Esophagus (tissue), 2 donors: ENCODE measurements around the gene B9D2. TPM values are rescaled to one million over a fixed set of nuclear protein-coding genes. Genes with fewer than 3 reads are reported as not detected.

Source experiments
- H3K27ac ChIP-seq, 2 donors: one replicate each; pipeline ENCODE4 v1.5.1; 2013; ENCODE audit warnings: low read depth in 2 of 2, mild to moderate bottlenecking in 2 of 2, inconsistent platforms in 1 of 2, low read length in 1 of 2, moderate library complexity in 1 of 2
- H3K27me3 ChIP-seq, 2 donors: one replicate each; pipeline ENCODE4 v1.6.1; 2013; ENCODE audit warnings: low read length in 2 of 2, control low read depth in 1 of 2, mild to moderate bottlenecking in 1 of 2; ENCODE audit not compliant: insufficient read depth in 2 of 2, control insufficient read depth in 1 of 2
- H3K36me3 ChIP-seq, 2 donors: one replicate each; pipeline ENCODE4 v1.6.1; 2013; ENCODE audit warnings: low read length in 1 of 2; ENCODE audit not compliant: control insufficient read depth in 2 of 2, insufficient read depth in 2 of 2
- H3K4me1 ChIP-seq, 2 donors: one replicate each; pipeline ENCODE4 v1.6.1; 2013; ENCODE audit warnings: low read length in 1 of 2; ENCODE audit not compliant: control insufficient read depth in 2 of 2, insufficient read depth in 2 of 2
- H3K4me3 ChIP-seq, 2 donors: one replicate each; pipeline ENCODE4 v1.5.1; 2013; ENCODE audit warnings: low read length in 2 of 2, mild to moderate bottlenecking in 2 of 2, low read depth in 1 of 2, moderate library complexity in 1 of 2
- H3K9me3 ChIP-seq, 2 donors: one replicate each; pipeline ENCODE4 v1.6.1; 2013; ENCODE audit warnings: mild to moderate bottlenecking in 2 of 2, low read depth in 1 of 2, low read length in 1 of 2, moderate library complexity in 1 of 2; ENCODE audit not compliant: control insufficient read depth in 2 of 2, insufficient read depth in 1 of 2
- WGBS, 2 donors: extraction: QIAGEN DNeasy Blood & Tissue Kit; methylation state at CpG; one replicate each; pipeline ENCODE4 v1.1.7; 2013; 5-methylcytosine and 5-hydroxymethylcytosine counted together
- polyA plus RNA-seq, 2 donors: library from polyadenylated mRNA; stranded (reverse); fragments of 200-250 nt; gene quantifications; one replicate each; pipeline ENCODE4 v1.2.3, GENCODE V29; 2013
- donor health status: healthy with polysubstance abuse.
- donor health status: Bipolar disorder and iron deficiency.

B9D2 gene
- polyA plus RNA-seq, 2 donors, result 3.1 to 6.0 TPM

DNA sequence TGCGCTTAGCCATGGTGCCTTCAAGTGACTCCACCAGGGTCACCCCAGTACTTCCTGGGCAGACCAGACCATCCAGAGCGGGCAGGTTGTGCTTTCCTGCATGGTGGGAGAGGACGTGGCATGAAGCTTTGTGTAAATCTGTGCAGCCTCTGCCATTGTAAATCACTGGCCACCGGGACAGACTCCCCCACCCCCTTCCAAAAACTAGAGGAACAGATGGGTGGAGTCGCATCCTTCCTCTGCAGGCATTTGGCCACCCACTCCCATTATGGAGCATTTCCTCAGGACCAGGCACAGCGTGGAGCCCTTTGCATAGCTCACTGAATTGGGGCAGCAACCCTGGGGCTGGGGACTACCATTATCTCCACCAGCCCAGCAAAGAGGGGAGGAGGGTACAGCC lies 41.8 kb upstream of the B9D2 start:
- Histone ChIP-seq H3K4me3 (no peak overlapping the region), H3K36me3 (peaks cover 0 to 9% of the 10 kb centered on the region in 2 donors), H3K4me1 (peaks cover 2 to 15% of the 10 kb centered on the region in 2 donors), H3K27ac (peak overlapping the region; percentile 92 to 94), H3K9me3 (no peaks in the 10 kb centered on the region), H3K27me3 (no peaks in the 10 kb centered on the region)
- WGBS, 2 donors, result 72 to 76% methylated on average over 6 of the region's 6 CpGs

DNA sequence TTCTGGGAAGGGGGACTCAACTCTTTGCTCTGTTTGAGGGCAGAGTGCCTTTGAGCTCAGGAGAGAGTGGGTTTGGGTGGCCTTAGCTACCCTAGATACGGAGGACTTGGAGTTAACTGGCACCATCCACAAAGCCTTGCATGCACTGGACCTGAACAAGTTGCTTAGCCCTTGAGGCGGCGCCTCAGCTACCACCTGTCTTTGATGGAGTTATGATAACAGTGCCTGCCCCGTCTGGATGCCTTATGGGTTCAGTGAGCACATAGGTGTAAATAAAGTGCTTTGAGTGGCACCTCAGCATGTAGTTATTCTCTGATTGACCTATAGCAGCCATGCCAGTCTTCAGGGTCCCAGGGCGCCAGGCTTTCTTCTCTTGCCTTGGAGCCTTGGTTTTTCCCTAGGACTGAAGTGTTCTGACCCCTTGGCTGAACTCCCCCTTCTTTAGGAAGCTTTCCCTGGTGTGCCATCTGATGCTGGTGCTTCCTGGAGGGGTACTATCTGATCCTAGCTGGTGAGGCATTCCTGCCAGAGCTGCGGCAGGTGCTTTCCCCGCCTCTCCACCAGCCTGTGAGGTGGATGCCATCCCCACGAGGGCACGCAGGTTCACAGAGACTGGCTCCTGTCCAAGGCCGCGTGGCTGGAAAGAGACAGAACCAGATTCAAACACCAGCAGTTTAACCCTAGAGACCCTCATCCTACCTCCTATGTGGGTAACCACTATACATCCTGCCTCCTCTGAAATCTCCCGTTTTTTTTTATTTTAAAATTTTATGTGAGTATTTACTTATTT lies 39.4 kb upstream of the B9D2 start:
- Histone ChIP-seq H3K27ac (peak overlapping the region; percentile 57 to 72), H3K27me3 (no peaks in the 10 kb centered on the region), H3K9me3 (no peaks in the 10 kb centered on the region), H3K36me3 (peaks cover 0 to 6% of the 10 kb centered on the region in 2 donors), H3K4me1 (peaks cover 2 to 18% of the 10 kb centered on the region in 2 donors), H3K4me3 (no peak overlapping the region)
- WGBS, 2 donors, result 51 to 64% methylated on average over 12 of the region's 12 CpGs

- Histone ChIP-seq H3K9me3 (no peaks in the 10 kb centered on the region), H3K4me1 (peaks cover 2 to 18% of the 10 kb centered on the region in 2 donors), H3K36me3 (peaks cover 0 to 3% of the 10 kb centered on the region in 2 donors), H3K4me3 (no peak overlapping the region), H3K27me3 (no peaks in the 10 kb centered on the region), H3K27ac (peak overlapping the region in 1 of 2 donors; percentile 72)
- WGBS, 2 donors, result 70 to 75% methylated on average over 3 of the region's 3 CpGs
Observed at GRCh38 chr19:41402010-41402409, 38.1 kb upstream of the B9D2 start.

- Histone ChIP-seq H3K9me3 (no peaks in the 10 kb centered on the region), H3K27ac (peak overlapping the region; percentile 72 to 89), H3K36me3 (peaks cover 0 to 3% of the 10 kb centered on the region in 2 donors), H3K4me1 (peaks cover 2 to 18% of the 10 kb centered on the region in 2 donors), H3K4me3 (no peak overlapping the region), H3K27me3 (no peaks in the 10 kb centered on the region)
- 72 to 75% methylated on average over 4 of the region's 4 CpGs for WGBS, 2 donors
Observed at GRCh38 chr19:41401483-41401882, 37.5 kb upstream of the B9D2 start.

- Histone ChIP-seq H3K27me3 (no peaks in the 10 kb centered on the region), H3K27ac (no peak overlapping the region), H3K4me3 (peak overlapping the region in 1 of 2 donors; percentile 97), H3K9me3 (no peaks in the 10 kb centered on the region), H3K36me3 (peaks cover 0 to 3% of the 10 kb centered on the region in 2 donors), H3K4me1 (peaks cover 2 to 13% of the 10 kb centered on the region in 2 donors)
- 88 to 91% methylated on average over 2 of the region's 2 CpGs for WGBS, 2 donors
Observed at GRCh38 chr19:41399525-41399924, 35.6 kb upstream of the B9D2 start.

DNA sequence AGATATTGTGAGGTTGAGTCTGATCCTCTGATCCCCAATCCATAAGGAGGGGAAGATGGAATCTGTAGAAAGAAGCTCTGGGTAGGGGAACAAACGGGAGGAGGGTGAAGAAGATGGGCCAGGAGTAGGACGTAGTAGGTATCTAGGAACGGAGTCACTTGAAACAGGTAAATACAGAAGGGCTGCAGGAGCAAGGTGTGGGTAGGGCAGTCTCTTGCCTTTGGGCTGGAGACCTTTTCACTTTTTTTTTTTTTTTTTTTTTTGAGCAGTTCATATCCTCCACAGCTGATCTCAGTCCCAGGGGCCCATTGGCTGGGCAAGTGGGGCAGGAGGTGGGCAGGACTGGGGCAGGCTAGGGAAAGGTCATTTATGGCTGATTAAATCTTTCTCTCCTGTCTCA lies 35.1 kb upstream of the B9D2 start:
- Histone ChIP-seq H3K4me1 (peaks cover 2 to 13% of the 10 kb centered on the region in 2 donors), H3K9me3 (no peaks in the 10 kb centered on the region), H3K4me3 (peak overlapping the region; percentile 94 to 97), H3K27me3 (no peaks in the 10 kb centered on the region), H3K36me3 (peaks cover 0 to 3% of the 10 kb centered on the region in 2 donors), H3K27ac (peak overlapping the region; percentile 49 to 75)
- 78 to 82% methylated on average over 3 of the region's 3 CpGs for WGBS, 2 donors

- peaks cover 2 to 13% of the 10 kb centered on the region in 2 donors for H3K4me1 ChIP-seq
Observed at GRCh38 chr19:41398598-41398997, 34.6 kb upstream of the B9D2 start.

DNA sequence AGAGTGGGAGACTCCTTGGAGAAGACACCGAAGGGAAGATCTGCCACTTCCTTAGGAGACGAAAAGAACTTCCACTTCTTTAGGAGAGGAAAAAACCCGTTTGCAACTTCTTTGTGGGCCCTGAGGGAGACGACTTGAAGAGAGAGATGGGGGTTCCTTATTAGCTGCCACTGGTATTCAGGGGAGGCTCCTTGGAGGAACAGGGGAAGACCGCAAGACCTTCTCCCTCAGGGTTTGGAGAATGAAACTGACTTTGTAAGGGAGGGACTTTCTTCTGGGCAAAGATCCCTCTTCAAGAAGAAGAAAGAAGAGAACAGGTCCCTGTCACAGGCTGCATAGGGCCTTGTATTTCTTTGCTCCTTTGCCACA lies 34.1 kb upstream of the B9D2 start:
- Histone ChIP-seq H3K27ac (peak overlapping the region; percentile 85 to 90), H3K27me3 (no peaks in the 10 kb centered on the region), H3K4me3 (peak overlapping the region; percentile 94 to 97), H3K36me3 (peaks cover 0 to 2% of the 10 kb centered on the region in 2 donors), H3K9me3 (no peaks in the 10 kb centered on the region), H3K4me1 (peaks cover 0 to 7% of the 10 kb centered on the region in 2 donors)
- WGBS, 2 donors, result 0% methylated on average over 5 of the region's 5 CpGs

More at GRCh38 chr19:41398598-41398997, 34.6 kb upstream of the B9D2 start:
- Histone ChIP-seq H3K36me3 (peaks cover 0 to 3% of the 10 kb centered on the region in 2 donors), H3K27ac (peak overlapping the region; percentile 49 to 75), H3K27me3 (no peaks in the 10 kb centered on the region), H3K4me3 (peak overlapping the region; percentile 94 to 97), H3K9me3 (no peaks in the 10 kb centered on the region)
- WGBS, 2 donors, result 45 to 50% methylated on average over 3 of the region's 3 CpGs

- Histone ChIP-seq H3K27me3 (no peaks in the 10 kb centered on the region), H3K9me3 (no peaks in the 10 kb centered on the region), H3K4me3 (peak within 1 kb of the TSS; percentile 94 to 97), H3K27ac (peak within 1 kb of the TSS; percentile 85 to 90), H3K4me1 (peaks cover 0 to 6% of the 10 kb centered on the region in 2 donors), H3K36me3 (no peaks in the 10 kb centered on the region)
- WGBS, 2 donors, result 0 to 1% methylated on average over 50 of the region's 50 CpGs
Observed at GRCh38 chr19:41397086-41398049, 33.4 kb upstream of the B9D2 start, which contains the start of the genes BCKDHA and EXOSC5. Gene BCKDHA, plus strand, starts transcription at chr19:41397818. Its CDS starts 10 bp downstream, at chr19:41397828. Gene EXOSC5, minus strand, starts transcription at chr19:41397359. Its CDS starts 31 bp downstream, at chr19:41397328.
